ENCODE results near the gene AUTS2.

- TF ChIP-seq GATA2 (IDR thresholded peaks at IDR 0.05; ENCODE audit: low read depth, low read length) (no peak), GATA3 (IDR thresholded peaks at IDR 0.05; ENCODE audit: low read depth, low read length) (no peak)
Observed at GRCh38 chr7:70624500-70625103, 1026.3 kb downstream of the AUTS2 start.
